ENCODE data around the gene LDLRAD4. TPM values are rescaled to one million over a fixed set of nuclear protein-coding genes. Genes with fewer than 3 reads are reported as not detected.

Gene LDLRAD4
- total RNA-seq, 1 experiment from 2014 or later, result not detected

DNA sequence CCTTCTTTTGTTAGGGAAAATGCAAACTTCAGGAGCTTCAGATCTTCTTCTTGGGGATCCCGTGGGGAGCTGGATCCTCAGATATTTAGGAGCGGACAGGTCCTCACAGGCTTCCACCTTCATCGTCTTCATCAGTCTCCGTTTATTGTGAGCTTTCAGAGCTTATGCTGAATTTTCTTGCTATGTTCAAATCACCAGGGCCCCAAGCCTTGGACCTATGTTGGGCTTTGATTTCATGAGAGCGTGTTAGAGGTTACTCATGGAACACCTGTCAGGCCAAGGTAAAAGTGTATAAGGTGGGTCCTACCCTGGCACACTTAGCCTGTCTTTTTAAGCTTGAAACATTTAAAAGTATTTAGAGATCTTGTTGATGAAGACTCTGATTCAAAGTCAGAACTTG is 294.9 kb downstream of the LDLRAD4 start:
- Histone ChIP-seq H3K4me1 (ENCODE audit: insufficient read depth, low read length) (no peaks in the 10 kb centered on the region), H3F3A (ENCODE audit: low read length, unreplicated experiment) (no peaks in the 10 kb centered on the region), H4K20me1 (ENCODE audit: low read length) (no peaks in the 10 kb centered on the region), H3K9me2 (replicated peaks; ENCODE audit: low read length) (no peaks in the 10 kb centered on the region), H3K27me3 (ENCODE audit: low read length) (peaks cover 86% of the 10 kb centered on the region), H2AFZ (ENCODE audit: low read length) (no peak overlapping the region), H3K9ac (ENCODE audit: low read length) (no peak overlapping the region), H3K9me3 (ENCODE audit: low read length) (no peaks in the 10 kb centered on the region), H3K27ac (ENCODE audit: low read length) (no peak overlapping the region), H3K79me2 (ENCODE audit: low read length) (no peaks in the 10 kb centered on the region), H3K4me2 (ENCODE audit: low read length) (no peak overlapping the region), H3K36me3 (ENCODE audit: low read depth, low read length) (no peaks in the 10 kb centered on the region), H3K4me3 (ENCODE audit: low read length) (no peak overlapping the region)
- ATAC-seq (no peak), DNase-seq (no peak)
- BruUV-seq (replicated peaks), result no TSS peak
- POLR2A ChIA-PET (ENCODE audit: unreplicated experiment), result no interaction called here
- intact Hi-C loops (cut with micrococcal nuclease), result no loop called here
- CTCF ChIA-PET, result no interaction called here
- no peak for TF ChIP-seq EZH2phosphoT487 (IDR thresholded peaks at IDR 0.05; ENCODE audit: borderline replicate concordance, low read length)
- no peak for TF ChIP-seq EZH2 (IDR thresholded peaks at IDR 0.05; ENCODE audit: low read length, unreplicated experiment)
- TF ChIP-seq, protein P1, sequence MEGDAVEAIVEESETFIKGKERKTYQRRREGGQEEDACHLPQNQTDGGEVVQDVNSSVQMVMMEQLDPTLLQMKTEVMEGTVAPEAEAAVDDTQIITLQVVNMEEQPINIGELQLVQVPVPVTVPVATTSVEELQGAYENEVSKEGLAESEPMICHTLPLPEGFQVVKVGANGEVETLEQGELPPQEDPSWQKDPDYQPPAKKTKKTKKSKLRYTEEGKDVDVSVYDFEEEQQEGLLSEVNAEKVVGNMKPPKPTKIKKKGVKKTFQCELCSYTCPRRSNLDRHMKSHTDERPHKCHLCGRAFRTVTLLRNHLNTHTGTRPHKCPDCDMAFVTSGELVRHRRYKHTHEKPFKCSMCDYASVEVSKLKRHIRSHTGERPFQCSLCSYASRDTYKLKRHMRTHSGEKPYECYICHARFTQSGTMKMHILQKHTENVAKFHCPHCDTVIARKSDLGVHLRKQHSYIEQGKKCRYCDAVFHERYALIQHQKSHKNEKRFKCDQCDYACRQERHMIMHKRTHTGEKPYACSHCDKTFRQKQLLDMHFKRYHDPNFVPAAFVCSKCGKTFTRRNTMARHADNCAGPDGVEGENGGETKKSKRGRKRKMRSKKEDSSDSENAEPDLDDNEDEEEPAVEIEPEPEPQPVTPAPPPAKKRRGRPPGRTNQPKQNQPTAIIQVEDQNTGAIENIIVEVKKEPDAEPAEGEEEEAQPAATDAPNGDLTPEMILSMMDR (conservative IDR thresholded peaks at IDR 0.05; ENCODE audit: low read depth, low read length), result no peak

DNA sequence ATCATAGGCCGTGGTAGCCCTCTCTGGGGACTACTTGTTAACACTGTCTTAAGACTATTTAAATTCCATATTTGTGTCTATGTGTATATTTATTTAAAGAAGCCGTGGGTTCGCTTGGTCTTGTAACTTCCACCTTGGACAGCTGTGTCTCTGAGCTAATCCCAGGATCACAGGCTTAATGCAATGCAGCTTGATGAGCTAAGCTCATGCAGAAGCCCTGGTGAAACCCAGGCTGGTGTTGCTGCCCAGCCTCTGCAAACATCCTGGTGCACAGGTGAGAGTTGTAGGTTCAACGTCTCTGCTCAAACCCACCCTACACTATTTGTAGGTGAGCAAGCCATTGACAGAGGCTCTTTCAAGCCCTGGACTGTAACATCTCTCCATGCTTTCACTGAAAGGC is 296.0 kb downstream of the LDLRAD4 start:
- Histone ChIP-seq H3K27ac (ENCODE audit: low read length) (no peak overlapping the region), H3K4me3 (ENCODE audit: low read length) (no peak overlapping the region), H3K36me3 (ENCODE audit: low read depth, low read length) (no peaks in the 10 kb centered on the region), H3K79me2 (ENCODE audit: low read length) (no peaks in the 10 kb centered on the region), H3K27me3 (ENCODE audit: low read length) (peaks cover 87% of the 10 kb centered on the region), H3F3A (ENCODE audit: low read length, unreplicated experiment) (no peaks in the 10 kb centered on the region), H3K9ac (ENCODE audit: low read length) (no peak overlapping the region), H3K4me1 (ENCODE audit: insufficient read depth, low read length) (no peaks in the 10 kb centered on the region), H4K20me1 (ENCODE audit: low read length) (no peaks in the 10 kb centered on the region), H3K4me2 (ENCODE audit: low read length) (no peak overlapping the region), H3K9me3 (ENCODE audit: low read length) (no peaks in the 10 kb centered on the region), H2AFZ (ENCODE audit: low read length) (no peak overlapping the region), H3K9me2 (replicated peaks; ENCODE audit: low read length) (no peaks in the 10 kb centered on the region)
- POLR2A ChIA-PET (ENCODE audit: unreplicated experiment), result no interaction called here
- BruUV-seq (replicated peaks), result no TSS peak
- DNase-seq (no peak), ATAC-seq (no peak)
- intact Hi-C loops (cut with micrococcal nuclease), result no loop called here
- CTCF ChIA-PET, result no interaction called here
- no peak for TF ChIP-seq EZH2 (IDR thresholded peaks at IDR 0.05; ENCODE audit: low read length, unreplicated experiment)
- TF ChIP-seq, protein P1 (conservative IDR thresholded peaks at IDR 0.05; ENCODE audit: low read depth, low read length), result no peak
- no peak for TF ChIP-seq EZH2phosphoT487 (IDR thresholded peaks at IDR 0.05; ENCODE audit: borderline replicate concordance, low read length)

DNA sequence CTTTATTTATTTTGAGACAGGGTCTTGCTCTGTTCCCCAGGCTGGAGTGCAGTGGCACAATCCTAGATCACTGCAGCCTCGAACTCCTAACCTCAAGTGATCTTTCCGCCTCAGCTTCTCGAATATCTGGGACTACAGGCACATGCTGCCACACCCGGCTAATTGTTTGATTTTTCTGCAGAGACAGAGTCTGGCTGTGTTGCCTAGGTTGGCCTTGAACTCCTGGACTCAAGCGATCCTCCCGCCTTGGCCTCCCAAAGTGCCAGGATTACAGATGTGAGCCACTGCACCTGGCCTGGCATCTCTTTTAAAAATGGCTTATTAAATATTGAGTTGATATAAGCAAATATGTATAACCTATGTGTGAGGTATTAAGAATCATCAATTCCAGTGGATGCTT is 298.3 kb downstream of the LDLRAD4 start:
- TF ChIP-seq EZH2phosphoT487 (IDR thresholded peaks at IDR 0.05; ENCODE audit: borderline replicate concordance, low read length) (no peak), EZH2 (IDR thresholded peaks at IDR 0.05; ENCODE audit: low read length, unreplicated experiment) (no peak)
- TF ChIP-seq, protein P1 (conservative IDR thresholded peaks at IDR 0.05; ENCODE audit: low read depth, low read length), result no peak
- Histone ChIP-seq H3K36me3 (ENCODE audit: low read depth, low read length) (no peaks in the 10 kb centered on the region), H2AFZ (ENCODE audit: low read length) (no peak overlapping the region), H3K4me2 (ENCODE audit: low read length) (no peak overlapping the region), H3K4me1 (ENCODE audit: insufficient read depth, low read length) (no peaks in the 10 kb centered on the region), H3K27me3 (ENCODE audit: low read length) (peaks cover 84% of the 10 kb centered on the region), H4K20me1 (ENCODE audit: low read length) (no peaks in the 10 kb centered on the region), H3K27ac (ENCODE audit: low read length) (no peak overlapping the region), H3F3A (ENCODE audit: low read length, unreplicated experiment) (no peaks in the 10 kb centered on the region), H3K79me2 (ENCODE audit: low read length) (no peaks in the 10 kb centered on the region), H3K9me3 (ENCODE audit: low read length) (no peaks in the 10 kb centered on the region), H3K9ac (ENCODE audit: low read length) (no peak overlapping the region), H3K4me3 (ENCODE audit: low read length) (no peak overlapping the region), H3K9me2 (replicated peaks; ENCODE audit: low read length) (no peaks in the 10 kb centered on the region)
- no TSS peak for BruUV-seq (replicated peaks)
- intact Hi-C loops (cut with micrococcal nuclease), result no loop called here
- ChIA-PET CTCF (interaction anchor here (0.6 kb wide), 1 partner anchor 295 kb away, joined by 5 read pairs; no protein-coding TSS in a partner anchor), POLR2A (ENCODE audit: unreplicated experiment) (no interaction called here)
- ATAC-seq (no peak), DNase-seq (no peak)
